IPS-15b (cell line): ENCODE results near the gene SERPINF2.

Experiments
- H3K27me3 ChIP-seq: one replicate; pipeline ENCODE4 v1.6.1; 2013; ENCODE audit warnings: low read length; ENCODE audit not compliant: control insufficient read depth, insufficient read depth
- H3K36me3 ChIP-seq: one replicate; pipeline ENCODE4 v1.6.1; 2013; ENCODE audit warnings: low read length; ENCODE audit not compliant: control insufficient read depth, insufficient read depth
- H3K4me1 ChIP-seq: one replicate; pipeline ENCODE4 v1.6.1; 2013; ENCODE audit warnings: mild to moderate bottlenecking, low read length; ENCODE audit not compliant: control insufficient read depth, insufficient read depth
- H3K4me3 ChIP-seq: one replicate; pipeline ENCODE4 v1.5.1; 2013; ENCODE audit warnings: low read depth, low read length
- H3K9ac ChIP-seq: one replicate; pipeline ENCODE4 v1.6.1; 2013; ENCODE audit warnings: low read depth, mild to moderate bottlenecking, low read length
- H3K9me3 ChIP-seq: one replicate; pipeline ENCODE4 v1.6.1; 2013; ENCODE audit warnings: mild to moderate bottlenecking, low read length; ENCODE audit not compliant: control insufficient read depth, insufficient read depth

Gene SERPINF2

GRCh38 chr17:1710807-1711553 is 31.7 kb upstream of the SERPINF2 start:
- Histone ChIP-seq H3K27me3 (no peaks in the 10 kb centered on the region), H3K36me3 (peaks cover 16% of the 10 kb centered on the region), H3K4me3 (peak overlapping the region; percentile 65), H3K4me1 (peaks cover 6% of the 10 kb centered on the region), H3K9me3 (no peaks in the 10 kb centered on the region), H3K9ac (no peak overlapping the region)

- no peaks in the 10 kb centered on the region for H3K27me3 ChIP-seq
Measured at GRCh38 chr17:1711804-1712203, 30.9 kb upstream of the SERPINF2 start.

GRCh38 chr17:1712271-1712670 is 30.4 kb upstream of the SERPINF2 start:
- Histone ChIP-seq H3K4me1 (peaks cover 6% of the 10 kb centered on the region), H3K9me3 (no peaks in the 10 kb centered on the region), H3K9ac (no peak overlapping the region), H3K36me3 (peaks cover 16% of the 10 kb centered on the region), H3K27me3 (no peaks in the 10 kb centered on the region), H3K4me3 (no peak overlapping the region)

More at GRCh38 chr17:1711804-1712203, 30.9 kb upstream of the SERPINF2 start:
- Histone ChIP-seq H3K4me1 (peaks cover 6% of the 10 kb centered on the region), H3K9ac (no peak overlapping the region), H3K36me3 (peaks cover 16% of the 10 kb centered on the region), H3K4me3 (no peak overlapping the region), H3K9me3 (no peaks in the 10 kb centered on the region)

- H3K9me3 ChIP-seq, result no peaks in the 10 kb centered on the region
- H3K4me3 ChIP-seq, result peak overlapping the region; percentile 84
- H3K9ac ChIP-seq, result no peak overlapping the region
- H3K27me3 ChIP-seq, result no peaks in the 10 kb centered on the region
- peaks cover 8% of the 10 kb centered on the region for H3K4me1 ChIP-seq
- H3K36me3 ChIP-seq, result peaks cover 16% of the 10 kb centered on the region
Measured at GRCh38 chr17:1713160-1713877, 29.4 kb upstream of the SERPINF2 start.

GRCh38 chr17:1713878-1714426 is 28.7 kb upstream of the SERPINF2 start:
- peaks cover 8% of the 10 kb centered on the region for H3K4me1 ChIP-seq
- H3K27me3 ChIP-seq, result no peaks in the 10 kb centered on the region
- H3K9me3 ChIP-seq, result no peaks in the 10 kb centered on the region
- H3K9ac ChIP-seq, result peak overlapping the region; percentile 54
- peak overlapping the region; percentile 84 for H3K4me3 ChIP-seq
- H3K36me3 ChIP-seq, result peaks cover 16% of the 10 kb centered on the region

GRCh38 chr17:1714427-1714979 is 28.2 kb upstream of the SERPINF2 start:
- peaks cover 16% of the 10 kb centered on the region for H3K36me3 ChIP-seq
- peak overlapping the region; percentile 54 for H3K9ac ChIP-seq
- H3K4me3 ChIP-seq, result peak overlapping the region; percentile 84
- no peaks in the 10 kb centered on the region for H3K27me3 ChIP-seq
- H3K9me3 ChIP-seq, result no peaks in the 10 kb centered on the region
- H3K4me1 ChIP-seq, result peaks cover 8% of the 10 kb centered on the region

- Histone ChIP-seq H3K27me3 (no peaks in the 10 kb centered on the region), H3K4me1 (peaks cover 8% of the 10 kb centered on the region), H3K9me3 (no peaks in the 10 kb centered on the region), H3K9ac (no peak overlapping the region), H3K36me3 (peaks cover 16% of the 10 kb centered on the region), H3K4me3 (peak overlapping the region; percentile 84)
Measured at GRCh38 chr17:1714980-1715802, 27.5 kb upstream of the SERPINF2 start.

GRCh38 chr17:1715803-1716075 is 26.9 kb upstream of the SERPINF2 start:
- Histone ChIP-seq H3K4me3 (peak overlapping the region; percentile 84), H3K27me3 (no peaks in the 10 kb centered on the region), H3K36me3 (peaks cover 16% of the 10 kb centered on the region), H3K9ac (no peak overlapping the region), H3K9me3 (no peaks in the 10 kb centered on the region), H3K4me1 (peaks cover 8% of the 10 kb centered on the region)

- Histone ChIP-seq H3K9ac (peak overlapping the region; percentile 97), H3K4me1 (peaks cover 8% of the 10 kb centered on the region), H3K4me3 (peak overlapping the region; percentile 89), H3K27me3 (no peaks in the 10 kb centered on the region), H3K9me3 (no peaks in the 10 kb centered on the region), H3K36me3 (peaks cover 16% of the 10 kb centered on the region)
Measured at GRCh38 chr17:1716076-1716911, 26.4 kb upstream of the SERPINF2 start.

- no peaks in the 10 kb centered on the region for H3K27me3 ChIP-seq
- peaks cover 8% of the 10 kb centered on the region for H3K4me1 ChIP-seq
- peak overlapping the region; percentile 97 for H3K9ac ChIP-seq
- H3K4me3 ChIP-seq, result peak overlapping the region; percentile 89
- peaks cover 14% of the 10 kb centered on the region for H3K36me3 ChIP-seq
- no peaks in the 10 kb centered on the region for H3K9me3 ChIP-seq
Measured at GRCh38 chr17:1716912-1717695, 25.6 kb upstream of the SERPINF2 start.
